HG03457 (cell line): ENCODE measurements around the gene PLXNA3.
"Not testable (repeated sequence)": the region's sequence is repeated elsewhere in the genome, so short reads cannot be mapped to it uniquely, and the experiment has no call there.

Experiments
- ATAC-seq: cut with Tn5 transposase; IDR thresholded peaks from one replicate; pipeline ENCODE4 v1.9.1; 2021; ENCODE audit warnings: moderate number of reproducible peaks; ENCODE audit not compliant: unreplicated experiment

Gene PLXNA3

GRCh38 chrX:154495472-154495922 is 37.4 kb downstream of the PLXNA3 start:
- no peak for ATAC-seq

DNA sequence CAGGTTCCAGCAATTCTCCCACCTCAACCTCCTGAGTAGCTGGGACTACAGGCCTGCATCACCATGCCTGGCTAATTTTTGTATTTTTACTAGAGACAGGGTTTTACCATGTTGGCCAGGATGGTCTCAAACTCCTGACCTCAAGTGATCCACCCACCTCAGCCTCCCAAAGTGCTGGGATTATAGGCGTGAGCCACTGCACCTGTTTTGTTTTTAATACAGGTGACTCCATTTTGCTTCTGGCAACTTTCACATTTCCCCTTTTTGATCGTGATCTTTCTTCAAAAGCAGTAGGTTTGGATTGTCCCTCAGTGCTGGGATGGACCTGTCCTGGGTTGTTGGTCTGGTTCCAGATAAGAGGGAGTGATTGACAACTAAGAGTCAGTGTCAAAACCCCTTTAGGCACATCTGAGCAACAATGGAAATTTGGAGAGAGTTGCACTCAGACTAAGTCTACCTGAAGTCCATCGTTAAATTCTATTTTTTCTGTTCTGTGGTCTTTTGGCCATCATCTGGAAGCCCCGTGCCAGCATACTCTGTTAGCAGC is 38.6 kb downstream of the PLXNA3 start:
- ATAC-seq, result not testable (repeated sequence)

DNA sequence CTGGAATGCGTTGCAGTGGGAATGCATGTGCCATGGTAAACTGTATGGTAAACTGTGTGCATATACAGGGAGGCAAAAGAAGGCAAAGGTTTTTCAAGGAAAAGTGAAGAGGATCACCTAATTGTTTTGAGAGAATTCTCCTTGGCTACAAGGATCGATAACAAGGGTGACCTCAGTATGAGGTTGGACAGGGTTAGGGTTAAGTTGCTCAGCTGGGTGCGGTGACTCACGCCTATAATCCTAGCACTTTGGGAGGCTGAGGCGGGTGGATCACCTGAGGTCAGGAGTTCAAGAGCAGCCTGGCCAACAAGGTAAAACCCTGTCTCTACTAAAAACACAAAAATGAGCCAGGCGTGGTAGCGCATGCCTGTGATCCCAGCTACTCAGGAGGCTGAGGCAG is 43.3 kb downstream of the PLXNA3 start:
- ATAC-seq, result not testable (repeated sequence)

- no peak for ATAC-seq
Observed at GRCh38 chrX:154502098-154502497, 44.0 kb downstream of the PLXNA3 start.

DNA sequence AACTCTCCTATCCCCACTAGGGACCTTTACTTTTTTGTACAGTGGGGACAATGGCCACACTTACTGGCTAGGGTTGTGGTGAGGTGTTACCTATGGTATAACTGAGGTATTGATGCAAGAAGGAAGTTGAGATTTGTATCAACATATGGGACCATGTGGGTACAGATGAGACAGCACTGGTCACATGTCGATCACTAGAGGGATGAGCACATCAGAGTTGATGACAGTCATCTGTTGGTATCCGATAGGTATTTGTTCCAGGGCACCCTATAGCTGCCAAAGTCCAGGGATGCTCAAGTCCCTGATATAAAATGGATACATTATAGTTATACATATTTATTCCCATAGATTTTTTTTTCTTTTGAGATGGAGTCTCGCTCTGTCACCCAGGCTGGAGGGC is 44.9 kb downstream of the PLXNA3 start:
- ATAC-seq, result no peak

GRCh38 chrX:154505734-154506133 is 47.7 kb downstream of the PLXNA3 start:
- no peak for ATAC-seq

GRCh38 chrX:154506483-154507332 is 48.6 kb downstream of the PLXNA3 start:
- ATAC-seq, result no peak

DNA sequence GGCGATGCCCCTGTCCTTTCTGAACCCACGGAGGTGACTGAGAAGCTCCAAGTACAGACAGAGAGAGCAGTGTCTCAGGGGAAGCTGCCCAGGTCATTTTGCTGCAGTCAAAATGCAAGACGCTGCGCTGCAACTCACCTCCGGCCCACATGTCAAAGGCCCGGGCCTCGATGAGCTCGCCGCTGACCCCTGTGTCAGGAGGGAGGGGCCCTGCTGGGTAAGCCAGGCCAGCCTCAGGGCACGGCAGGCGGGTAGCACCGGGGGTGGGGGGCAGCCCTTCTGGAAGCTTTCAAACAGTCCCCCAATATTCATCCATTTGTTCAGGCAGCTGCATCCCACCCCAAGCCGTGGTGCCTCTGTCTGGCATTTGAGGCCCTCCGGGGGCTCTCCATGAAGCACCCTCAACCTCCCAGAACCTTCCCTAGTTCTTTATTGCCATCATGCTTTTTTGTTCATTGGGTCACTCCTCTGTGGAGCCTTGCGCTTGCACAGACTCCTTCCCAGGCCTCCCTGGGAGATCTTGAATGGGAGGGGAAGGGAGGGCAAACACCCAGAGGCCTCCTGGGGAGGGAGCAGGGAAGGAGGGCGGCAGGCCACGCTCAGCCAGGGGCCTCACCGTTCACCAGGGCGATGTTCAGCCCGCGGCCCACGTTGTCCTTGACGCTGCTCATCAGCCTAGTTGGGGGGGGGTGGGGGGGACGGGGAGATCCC is 49.7 kb downstream of the PLXNA3 start:
- ATAC-seq, result no peak

GRCh38 chrX:154508384-154508745 is 50.3 kb downstream of the PLXNA3 start:
- ATAC-seq, result no peak

DNA sequence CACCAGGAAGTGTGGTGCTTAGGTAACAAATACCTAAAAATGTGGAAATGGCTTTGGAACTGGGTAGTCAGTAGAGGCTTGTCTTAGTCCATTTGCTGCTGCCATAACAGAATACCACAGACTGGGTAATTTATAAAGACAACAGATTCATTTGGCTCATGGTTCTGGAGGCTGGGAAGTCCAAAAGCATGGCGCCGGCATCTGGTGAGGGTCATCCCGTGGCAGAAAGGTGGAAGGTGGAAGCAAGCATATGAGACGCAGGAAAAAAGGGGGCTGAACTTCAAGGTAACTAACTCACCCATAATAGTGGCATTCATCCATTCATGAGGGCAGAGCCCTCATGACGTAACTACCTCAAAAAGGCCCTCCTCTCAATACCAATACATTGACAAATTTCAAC is 51.4 kb downstream of the PLXNA3 start:
- no peak for ATAC-seq

- no peak for ATAC-seq
Observed at GRCh38 chrX:154511761-154512160, 53.7 kb downstream of the PLXNA3 start.

GRCh38 chrX:154512879-154513553 is 54.9 kb downstream of the PLXNA3 start:
- ATAC-seq, result no peak

DNA sequence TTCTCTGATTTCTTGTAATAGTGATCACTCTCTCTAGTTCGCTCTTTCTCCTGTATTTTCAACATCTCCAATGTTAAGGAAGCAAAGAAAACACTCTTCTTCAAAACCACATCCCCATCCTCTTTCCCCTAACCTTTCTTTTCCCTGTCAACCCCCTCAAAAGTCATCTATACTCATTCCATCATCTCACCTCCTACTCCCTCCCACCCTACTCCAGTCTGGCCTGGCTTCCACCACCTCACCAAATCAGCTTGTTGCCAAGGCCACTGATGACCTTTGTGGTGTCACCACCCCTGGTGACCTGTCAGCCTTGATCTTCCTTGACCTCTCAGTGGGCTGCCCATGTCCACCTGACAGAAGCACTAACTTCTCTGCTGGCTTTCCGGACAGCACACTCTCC is 55.6 kb downstream of the PLXNA3 start:
- no peak for ATAC-seq

GRCh38 chrX:154515090-154515965 is 57.2 kb downstream of the PLXNA3 start:
- ATAC-seq, result no peak

DNA sequence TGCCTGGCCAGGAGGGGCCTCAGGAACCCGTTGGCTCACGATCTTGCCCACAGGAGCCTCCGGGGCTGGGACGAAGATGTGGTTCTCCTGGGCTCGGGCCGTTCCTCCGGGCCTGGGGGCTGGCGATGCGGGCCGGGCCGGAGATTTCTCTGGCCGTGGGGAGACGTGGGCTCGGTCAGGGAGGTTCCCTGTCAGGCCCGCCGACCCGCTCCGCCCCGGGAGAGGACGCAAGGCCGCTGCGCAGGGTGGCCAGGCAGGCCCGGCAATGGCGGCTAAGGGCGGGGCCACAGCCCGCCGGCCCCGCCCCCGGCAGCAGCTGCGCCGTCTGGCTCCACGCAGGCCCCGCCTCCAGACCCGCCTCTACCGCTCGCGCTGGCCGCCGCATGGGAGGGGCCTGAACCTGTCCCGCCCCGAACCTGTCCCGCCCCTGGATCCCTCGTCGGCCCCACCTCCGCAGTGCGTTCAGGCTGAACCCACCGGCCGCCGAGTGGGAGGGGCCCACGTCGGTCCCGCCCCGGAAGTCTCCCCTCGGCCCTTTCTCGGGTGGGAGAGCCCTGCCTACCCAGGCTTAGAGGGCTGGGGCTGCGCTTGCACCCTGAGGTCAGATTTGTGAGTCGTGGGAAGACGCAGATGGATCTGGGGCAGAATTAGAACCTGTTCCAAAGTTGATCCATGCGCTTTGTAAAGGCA is 58.0 kb downstream of the PLXNA3 start, which contains the start of gene FAM3A:
Gene FAM3A (minus strand): TSS at position 267 of the 690 bp plus-strand sequence. CDS start 460 bp downstream, outside the sequence.
- ATAC-seq, result peak; percentile 69

DNA sequence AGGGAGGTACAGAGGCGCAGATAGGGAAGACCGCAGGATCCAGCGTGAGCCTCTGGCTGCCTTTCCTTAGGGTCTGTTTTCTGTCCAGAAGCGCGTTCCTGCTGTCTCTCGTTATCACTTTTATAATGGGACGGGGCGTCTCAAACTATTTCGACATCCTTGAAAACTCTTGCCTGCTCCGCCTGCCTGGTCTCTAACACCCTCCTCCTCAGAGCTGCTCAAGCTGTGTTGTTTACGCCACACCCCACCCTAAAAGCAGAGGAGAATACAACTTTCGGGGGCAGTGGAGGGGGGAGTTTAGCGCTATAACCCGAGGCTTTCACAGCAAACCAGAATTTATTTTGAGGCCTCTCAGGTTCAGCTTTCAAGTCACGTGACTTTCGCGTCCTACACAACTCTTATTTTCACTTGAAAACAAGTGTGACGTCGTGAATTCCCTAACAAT is 58.6 kb downstream of the PLXNA3 start:
- ATAC-seq, result no peak

DNA sequence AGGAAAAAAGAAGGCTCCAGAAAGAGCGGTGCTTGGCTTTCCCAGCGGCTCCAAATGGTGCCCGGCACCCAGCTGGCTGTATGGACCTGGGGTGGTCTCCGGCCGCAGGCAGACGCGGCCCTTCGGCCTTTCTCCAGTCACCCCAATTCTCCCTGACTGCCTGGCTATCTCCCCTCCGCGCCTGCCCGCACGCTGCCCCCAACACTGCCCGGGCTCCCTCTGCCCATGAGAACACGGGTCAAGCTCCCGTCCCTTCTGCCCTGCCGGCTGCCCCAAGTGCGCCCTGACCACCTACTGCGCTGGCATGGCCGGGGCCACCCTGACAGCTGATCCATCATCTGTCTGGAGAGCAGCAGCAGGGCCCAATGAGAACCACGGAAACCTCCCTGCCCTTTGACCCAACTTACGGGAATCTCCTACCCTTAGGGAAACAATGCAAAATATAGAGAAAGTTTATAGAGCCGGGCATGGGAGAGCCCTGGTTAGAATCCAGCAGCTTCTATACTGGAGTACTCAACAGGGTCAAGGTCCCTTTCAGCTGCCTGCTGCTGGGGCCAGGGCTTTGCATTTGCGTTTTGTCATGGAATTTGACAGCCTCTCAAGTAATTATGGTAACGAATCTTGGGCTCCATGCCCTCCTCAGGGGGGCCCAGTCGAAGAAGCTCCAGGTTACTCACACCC is 59.2 kb downstream of the PLXNA3 start:
- no peak for ATAC-seq

DNA sequence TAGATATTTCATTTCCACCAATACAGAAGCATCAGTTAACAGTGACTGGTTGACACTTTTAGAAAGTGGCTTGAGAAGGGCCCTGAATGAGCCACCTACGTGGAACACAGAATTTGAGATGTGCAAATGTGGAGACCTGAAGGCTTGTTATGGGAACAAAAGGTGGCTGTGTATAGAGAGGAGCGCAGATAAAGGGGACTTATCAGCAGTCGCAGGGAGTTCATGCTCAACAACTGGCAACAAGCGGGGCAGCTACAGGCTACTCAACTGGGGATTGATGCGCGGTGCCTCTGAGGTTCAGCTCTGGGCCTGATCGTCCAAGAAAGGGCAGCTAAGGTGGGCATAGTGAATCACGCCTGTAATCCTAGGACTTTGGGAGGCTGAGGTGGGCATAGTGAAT is 61.3 kb downstream of the PLXNA3 start:
- no peak for ATAC-seq
